HG03066 (cell line): ENCODE data around the gene DNER.

Experiments used
- ATAC-seq: cut with Tn5 transposase; IDR thresholded peaks from one replicate; pipeline ENCODE4 v1.9.1; 2021; ENCODE audit warnings: low read depth; ENCODE audit not compliant: unreplicated experiment

Gene DNER

DNA sequence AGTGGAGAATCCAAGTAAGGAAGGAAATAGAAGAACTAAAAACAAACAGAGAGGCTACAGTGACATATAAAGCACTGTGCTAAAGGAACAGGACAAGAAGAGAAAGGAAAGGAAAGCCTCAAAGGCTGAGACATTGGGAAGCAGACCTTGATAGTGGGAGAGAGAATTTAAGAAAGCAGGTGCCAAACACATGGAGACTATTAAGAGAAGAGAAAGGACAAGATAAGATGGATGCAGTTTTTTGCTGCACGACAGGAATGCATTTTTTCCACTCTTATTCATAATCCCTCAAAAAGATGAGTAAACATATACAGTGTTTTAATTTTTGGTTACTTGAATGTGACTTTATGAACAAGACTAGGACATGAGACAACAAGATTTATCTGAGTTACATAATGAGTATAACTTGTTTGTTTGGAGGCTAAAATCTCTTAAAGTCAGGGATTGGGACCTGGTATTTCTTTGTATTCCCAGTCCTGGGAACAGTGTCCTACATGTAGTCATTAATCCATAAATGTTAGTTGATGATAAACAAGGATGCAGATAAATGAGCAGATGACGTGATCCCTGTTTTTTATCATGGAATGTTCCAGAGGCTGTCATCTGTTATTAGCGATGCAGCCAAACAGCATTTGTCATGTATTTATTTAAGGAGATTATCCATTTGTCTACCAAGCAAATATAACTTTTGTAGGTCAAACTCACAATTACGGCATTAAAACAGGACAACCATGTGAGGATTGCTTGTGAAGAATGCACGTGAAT is 141.7 kb downstream of the DNER start:
- ATAC-seq = no peak

GRCh38 chr2:229571243-229571642 is 143.1 kb downstream of the DNER start:
- ATAC-seq = no peak

GRCh38 chr2:229566370-229566769 is 148.0 kb downstream of the DNER start:
- ATAC-seq = no peak

DNA sequence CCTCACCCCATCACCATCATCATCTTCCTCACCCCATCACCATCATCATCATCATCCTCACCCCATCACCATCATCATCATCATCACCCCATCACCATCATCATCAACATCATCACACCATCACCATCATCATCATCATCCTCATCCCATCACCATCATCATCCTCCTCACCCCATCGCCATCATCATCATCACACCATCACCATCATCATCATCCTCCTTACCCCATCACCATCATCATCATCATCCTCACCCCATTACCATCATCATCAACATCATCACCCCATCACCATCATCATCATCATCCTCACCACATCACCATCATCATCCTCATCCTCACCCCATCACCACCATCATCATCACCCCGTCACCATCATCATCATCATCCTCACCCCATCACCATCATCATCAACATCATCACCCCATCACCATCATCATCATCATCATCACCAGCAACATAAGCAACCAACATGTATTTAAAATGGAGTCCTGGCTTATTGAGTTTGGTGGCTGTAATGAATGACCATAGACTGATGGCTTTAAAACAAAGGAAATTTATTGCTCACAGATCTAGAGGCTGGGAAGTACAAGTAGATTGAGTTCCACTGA is 150.0 kb downstream of the DNER start:
- ATAC-seq = no peak

DNA sequence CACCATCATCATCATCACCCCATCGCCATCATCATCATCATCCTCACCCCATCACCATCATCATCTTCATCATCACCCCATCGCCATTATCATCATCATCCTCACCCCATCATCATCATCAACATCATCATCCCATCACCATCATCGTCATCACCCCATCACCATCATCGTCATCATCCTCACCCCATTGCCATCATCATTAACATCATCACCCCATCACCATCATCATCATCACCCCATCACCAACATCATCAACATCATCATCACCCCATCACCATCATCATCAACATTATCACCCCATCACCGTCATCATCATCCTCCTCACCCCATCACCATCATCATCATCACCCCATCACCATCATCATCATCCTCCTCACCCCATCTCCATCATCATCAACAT is 151.0 kb downstream of the DNER start:
- no peak for ATAC-seq

GRCh38 chr2:229562472-229563127 is 151.8 kb downstream of the DNER start:
- ATAC-seq = no peak

DNA sequence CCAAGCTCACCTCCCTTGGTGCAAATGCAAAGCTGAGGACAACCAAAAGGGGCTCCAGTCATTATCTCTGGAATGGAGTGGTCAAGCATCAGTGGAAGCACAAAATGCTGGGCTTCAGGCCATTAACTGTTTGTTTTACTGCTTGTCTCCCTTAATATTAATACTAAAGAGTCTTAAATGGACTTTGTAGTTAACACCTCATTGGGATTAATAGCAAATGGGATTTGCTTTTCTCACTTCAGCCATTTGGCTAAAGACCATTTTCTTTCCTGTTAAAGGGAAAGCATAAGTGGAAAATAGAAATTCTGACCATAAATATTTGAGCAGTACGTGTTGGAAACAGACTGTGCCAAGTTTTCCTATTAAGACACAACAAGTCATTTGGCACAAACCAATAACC is 154.4 kb downstream of the DNER start:
- ATAC-seq = no peak

DNA sequence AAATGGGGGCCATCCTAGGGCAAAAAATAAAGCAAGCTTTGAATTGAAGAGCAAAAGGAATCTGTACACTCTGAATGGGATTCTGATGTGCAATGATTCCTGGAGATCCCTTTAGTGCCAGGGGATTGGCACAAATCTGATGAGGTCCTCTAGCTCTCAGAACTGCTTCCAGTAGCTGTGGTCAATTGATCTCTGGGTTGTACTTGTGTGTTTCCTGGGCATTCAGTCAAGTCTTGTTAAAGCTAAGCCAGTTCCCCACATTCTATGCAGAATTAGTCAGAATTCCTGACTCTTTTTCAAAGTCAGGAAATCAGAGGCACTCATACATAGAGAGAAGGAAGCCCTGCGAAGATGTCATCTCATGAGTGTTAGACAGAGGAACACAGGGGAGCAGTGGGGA is 161.3 kb downstream of the DNER start:
- no peak for ATAC-seq

- ATAC-seq = no peak
Measured at GRCh38 chr2:229543176-229543873, 171.0 kb downstream of the DNER start.

GRCh38 chr2:229539628-229540027 is 174.7 kb downstream of the DNER start:
- ATAC-seq = no peak

- ATAC-seq = no peak
Measured at GRCh38 chr2:229531594-229531993, 182.8 kb downstream of the DNER start.

DNA sequence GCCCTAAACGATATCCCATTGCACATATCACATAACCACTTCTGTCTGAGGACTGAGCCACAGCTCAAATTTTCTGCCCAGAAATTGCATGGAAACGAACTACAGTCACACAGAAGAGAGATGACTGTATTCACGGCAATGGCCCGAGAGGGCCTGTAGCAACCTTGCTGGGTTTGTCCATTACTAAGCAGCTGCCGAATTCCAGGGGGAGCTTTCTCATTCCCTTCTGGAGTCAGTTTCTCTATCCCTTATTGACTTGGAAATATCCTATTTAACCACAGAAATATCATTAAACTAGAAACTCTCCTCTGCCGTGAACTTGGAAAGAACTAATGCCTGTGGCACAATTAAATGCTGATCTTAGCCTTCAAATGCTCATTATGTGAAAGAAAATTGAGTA is 183.9 kb downstream of the DNER start:
- ATAC-seq = no peak

- no peak for ATAC-seq
Measured at GRCh38 chr2:229528846-229529245, 185.5 kb downstream of the DNER start.

DNA sequence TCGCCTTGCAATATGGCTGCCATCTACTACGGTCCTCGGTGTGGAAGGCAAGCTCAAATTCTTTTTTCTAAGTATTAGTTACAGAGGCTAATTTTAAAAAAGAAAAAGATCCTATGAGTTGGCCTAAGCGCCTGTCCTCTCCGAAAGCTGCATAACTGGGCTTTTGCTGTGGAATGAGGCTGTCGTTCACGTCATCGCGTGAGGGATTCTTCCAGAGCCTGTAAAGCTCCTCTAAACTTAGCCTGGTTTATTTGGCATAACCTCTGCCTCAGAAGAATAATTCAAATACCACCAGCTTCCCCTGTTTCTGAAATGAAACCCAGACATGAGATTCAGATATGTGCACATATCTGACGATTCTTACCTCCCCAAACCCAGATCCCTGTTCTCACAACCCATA is 187.4 kb downstream of the DNER start:
- ATAC-seq = no peak

DNA sequence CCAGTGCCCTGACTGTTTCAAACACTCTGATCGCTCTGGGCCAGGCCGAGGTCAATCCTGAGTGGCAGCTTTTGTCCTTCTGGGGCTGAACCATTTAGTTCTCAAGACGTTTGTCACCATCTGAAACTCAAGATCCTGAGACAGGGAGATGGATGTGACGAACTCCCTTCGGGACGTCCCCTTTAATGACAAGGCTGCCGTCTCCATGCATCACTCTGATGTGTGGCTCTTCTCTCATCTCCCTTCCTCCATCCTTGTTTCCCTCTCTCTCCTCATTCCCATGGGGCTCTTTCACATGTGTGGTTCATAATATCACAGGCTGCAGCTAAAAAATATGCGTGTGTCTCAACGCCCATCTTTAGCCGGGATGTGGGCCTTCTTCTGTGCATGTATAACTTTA is 189.6 kb downstream of the DNER start:
- ATAC-seq = no peak

DNA sequence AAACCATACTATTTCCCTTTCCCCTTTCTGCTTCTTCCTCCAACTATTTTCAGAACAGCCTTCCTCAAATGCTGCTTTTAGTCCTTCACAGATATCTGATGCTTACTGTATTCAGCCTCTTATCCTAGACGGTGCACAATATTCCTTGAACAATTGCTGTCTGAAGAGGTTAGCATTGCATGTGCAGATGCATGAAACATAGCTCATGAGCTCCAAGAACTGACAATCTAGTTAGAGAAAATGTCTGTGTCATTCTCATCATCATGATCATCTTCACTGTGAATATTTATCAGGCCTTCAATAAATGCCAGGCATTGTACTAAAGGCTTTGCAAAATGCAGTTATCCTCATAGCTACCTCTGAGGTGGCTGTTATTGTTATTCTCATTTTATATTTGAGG is 190.7 kb downstream of the DNER start:
- no peak for ATAC-seq

DNA sequence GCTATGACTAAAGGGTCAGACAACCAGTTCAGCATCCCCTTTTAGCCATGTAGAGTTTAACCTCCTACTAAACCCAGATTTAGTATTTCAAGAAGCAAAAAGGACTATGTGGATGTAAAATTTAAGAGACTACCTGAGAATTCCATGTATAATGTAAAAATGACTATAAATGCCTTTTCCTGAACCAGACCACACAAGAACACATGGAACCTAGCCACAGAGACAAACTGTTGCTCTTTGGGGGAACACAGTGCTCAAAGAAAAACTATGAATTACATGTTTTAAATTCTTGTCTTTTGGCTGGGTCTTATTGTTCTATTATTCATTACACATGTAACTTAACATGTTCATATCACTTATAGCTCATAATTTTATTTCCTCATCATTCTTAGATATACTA is 192.8 kb downstream of the DNER start:
- no peak for ATAC-seq

GRCh38 chr2:229520691-229521096 is 193.7 kb downstream of the DNER start:
- ATAC-seq = no peak

DNA sequence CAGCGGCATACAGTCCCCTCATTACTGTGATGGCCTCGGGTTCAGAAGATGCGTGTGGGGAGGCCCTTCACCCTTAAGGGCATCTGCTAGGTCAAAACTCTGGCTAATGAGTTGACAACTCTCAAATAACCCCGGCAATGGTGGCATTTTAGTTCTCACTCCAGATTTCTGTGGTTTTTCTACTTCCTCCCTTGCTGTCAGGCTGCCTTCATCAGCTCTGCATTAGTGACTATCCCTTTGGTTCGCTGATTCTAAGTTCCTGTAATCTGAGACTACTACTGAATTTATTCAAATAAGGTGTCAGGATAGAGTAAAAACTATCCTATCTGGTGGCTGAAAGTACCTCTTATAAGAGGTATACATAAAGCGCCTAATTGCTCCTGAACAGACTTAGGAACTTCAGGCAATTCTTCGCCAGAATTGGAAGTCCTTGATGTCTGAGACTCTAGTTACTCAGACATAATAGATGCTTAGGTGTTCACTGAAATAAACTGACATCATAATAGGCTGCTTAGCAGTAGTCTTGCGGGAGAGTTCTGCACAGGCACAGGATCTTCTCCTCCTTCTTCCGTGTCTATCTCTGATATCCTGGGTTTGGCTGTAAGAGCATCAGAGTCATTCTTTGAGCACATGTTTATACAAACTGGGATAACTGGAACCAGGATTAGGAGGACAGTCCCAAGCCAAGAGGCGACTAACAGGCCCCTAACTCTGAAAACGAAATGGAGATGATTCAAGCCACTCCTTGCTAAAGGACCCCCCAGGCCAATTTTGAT is 194.5 kb downstream of the DNER start:
- ATAC-seq = peak; percentile 62

- no peak for ATAC-seq
Measured at GRCh38 chr2:229514273-229514895, 200.0 kb downstream of the DNER start.
